Osteoblast (primary cell): ENCODE results near the gene CBLIF. TPM values are rescaled to one million over a fixed set of nuclear protein-coding genes. Genes with fewer than 3 reads are reported as not detected.
A peak's percentile ranks its signal among the peaks of the same experiment; 100 is the strongest.

ENCODE experiments used
- DNase-seq: peaks from one replicate; pipeline ENCODE4 v3.0.0; 2011; ENCODE audit warnings: low spot score, mixed read lengths; ENCODE audit not compliant: insufficient read length; ENCODE audit errors: missing footprints
- H2AFZ ChIP-seq: 2 replicates; pipeline ENCODE4 v1.6.0; 2011; ENCODE audit warnings: mild to moderate bottlenecking, low read length
- H3K27ac ChIP-seq: 2 replicates; pipeline ENCODE4 v1.5.1; 2011; ENCODE audit warnings: mild to moderate bottlenecking, low read depth, low read length, moderate library complexity
- H3K27me3 ChIP-seq: 2 replicates; pipeline ENCODE4 v1.6.0; 2012; ENCODE audit warnings: mild to moderate bottlenecking, control low read depth, inconsistent platforms, low read length, moderate library complexity; ENCODE audit not compliant: insufficient read depth
- H3K36me3 ChIP-seq: 2 replicates; pipeline ENCODE4 v1.5.1; 2011; ENCODE audit warnings: mild to moderate bottlenecking, low read length, control low read depth, moderate library complexity; ENCODE audit not compliant: insufficient read depth
- H3K4me1 ChIP-seq: 2 replicates; pipeline ENCODE4 v1.5.1; 2011; ENCODE audit warnings: mild to moderate bottlenecking, low read length, control low read depth, moderate library complexity; ENCODE audit not compliant: insufficient read depth
- H3K4me2 ChIP-seq: 2 replicates; pipeline ENCODE4 v1.6.0; 2011; ENCODE audit warnings: mild to moderate bottlenecking, low read length; ENCODE audit not compliant: insufficient read depth
- H3K4me3 ChIP-seq: fragments of 200-600 bp; sonication (generic); 3 replicates; pipeline ENCODE4 v1.5.1; 2012; ENCODE audit warnings: mild to moderate bottlenecking, low read length, inconsistent platforms; ENCODE audit not compliant: insufficient read depth
- H3K79me2 ChIP-seq: 2 replicates; pipeline ENCODE4 v1.6.0; 2012; ENCODE audit warnings: mild to moderate bottlenecking, low read length, control low read depth, inconsistent platforms; ENCODE audit not compliant: insufficient read depth
- H3K9me3 ChIP-seq: 2 replicates; pipeline ENCODE4 v1.5.1; 2011; ENCODE audit warnings: low read depth, low read length, control low read depth
- H4K20me1 ChIP-seq: 2 replicates; pipeline ENCODE4 v1.6.0; 2012; ENCODE audit warnings: mild to moderate bottlenecking, low read length, control low read depth; ENCODE audit not compliant: insufficient read depth
- total RNA-seq: library from RNA; depleted of rRNA; stranded (reverse); fragments of >200 nt; gene quantifications from 2 replicates; pipeline ENCODE4 v1.2.3, GENCODE V29; 2012
- TF ChIP-seq, protein P1 (sequence below): IDR thresholded peaks from 2 replicates; pipeline ENCODE4 v1.5.1; 2011; ENCODE audit warnings: mild to moderate bottlenecking, low read depth, low read length, moderate library complexity; ENCODE audit errors: extremely low read depth

CBLIF gene
- total RNA-seq, 1 donor, result not detected

DNA sequence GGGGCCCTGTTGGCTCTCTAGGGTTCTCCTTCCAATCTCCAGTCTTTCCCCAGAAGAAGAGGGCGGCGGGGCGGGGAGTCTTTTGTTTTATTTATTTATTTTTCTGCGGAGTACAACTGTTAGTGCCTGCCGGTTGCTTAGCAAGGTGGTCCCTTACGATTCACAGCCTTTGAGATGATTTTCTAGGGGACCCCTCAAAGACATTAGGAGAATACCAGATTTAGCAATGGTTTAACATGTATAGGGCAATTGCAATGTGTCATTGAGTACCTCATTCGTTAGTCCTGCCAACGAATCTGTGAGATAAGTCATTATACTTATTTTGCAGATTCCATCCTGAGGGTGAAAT lies 34.4 kb downstream of the CBLIF start:
- DNase-seq, result no peak
- Histone ChIP-seq H3K36me3 (peaks cover 20% of the 10 kb centered on the region), H3K27ac (peak overlapping the region; percentile 77), H3K4me3 (peak overlapping the region; percentile 99), H4K20me1 (no peaks in the 10 kb centered on the region), H3K79me2 (peaks cover 12% of the 10 kb centered on the region), H3K4me1 (peaks cover 9% of the 10 kb centered on the region), H2AFZ (peak overlapping the region; percentile 91), H3K9me3 (no peaks in the 10 kb centered on the region), H3K27me3 (no peaks in the 10 kb centered on the region), H3K4me2 (peak overlapping the region; percentile 84)
- TF ChIP-seq, protein P1, sequence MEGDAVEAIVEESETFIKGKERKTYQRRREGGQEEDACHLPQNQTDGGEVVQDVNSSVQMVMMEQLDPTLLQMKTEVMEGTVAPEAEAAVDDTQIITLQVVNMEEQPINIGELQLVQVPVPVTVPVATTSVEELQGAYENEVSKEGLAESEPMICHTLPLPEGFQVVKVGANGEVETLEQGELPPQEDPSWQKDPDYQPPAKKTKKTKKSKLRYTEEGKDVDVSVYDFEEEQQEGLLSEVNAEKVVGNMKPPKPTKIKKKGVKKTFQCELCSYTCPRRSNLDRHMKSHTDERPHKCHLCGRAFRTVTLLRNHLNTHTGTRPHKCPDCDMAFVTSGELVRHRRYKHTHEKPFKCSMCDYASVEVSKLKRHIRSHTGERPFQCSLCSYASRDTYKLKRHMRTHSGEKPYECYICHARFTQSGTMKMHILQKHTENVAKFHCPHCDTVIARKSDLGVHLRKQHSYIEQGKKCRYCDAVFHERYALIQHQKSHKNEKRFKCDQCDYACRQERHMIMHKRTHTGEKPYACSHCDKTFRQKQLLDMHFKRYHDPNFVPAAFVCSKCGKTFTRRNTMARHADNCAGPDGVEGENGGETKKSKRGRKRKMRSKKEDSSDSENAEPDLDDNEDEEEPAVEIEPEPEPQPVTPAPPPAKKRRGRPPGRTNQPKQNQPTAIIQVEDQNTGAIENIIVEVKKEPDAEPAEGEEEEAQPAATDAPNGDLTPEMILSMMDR, result no peak

DNA sequence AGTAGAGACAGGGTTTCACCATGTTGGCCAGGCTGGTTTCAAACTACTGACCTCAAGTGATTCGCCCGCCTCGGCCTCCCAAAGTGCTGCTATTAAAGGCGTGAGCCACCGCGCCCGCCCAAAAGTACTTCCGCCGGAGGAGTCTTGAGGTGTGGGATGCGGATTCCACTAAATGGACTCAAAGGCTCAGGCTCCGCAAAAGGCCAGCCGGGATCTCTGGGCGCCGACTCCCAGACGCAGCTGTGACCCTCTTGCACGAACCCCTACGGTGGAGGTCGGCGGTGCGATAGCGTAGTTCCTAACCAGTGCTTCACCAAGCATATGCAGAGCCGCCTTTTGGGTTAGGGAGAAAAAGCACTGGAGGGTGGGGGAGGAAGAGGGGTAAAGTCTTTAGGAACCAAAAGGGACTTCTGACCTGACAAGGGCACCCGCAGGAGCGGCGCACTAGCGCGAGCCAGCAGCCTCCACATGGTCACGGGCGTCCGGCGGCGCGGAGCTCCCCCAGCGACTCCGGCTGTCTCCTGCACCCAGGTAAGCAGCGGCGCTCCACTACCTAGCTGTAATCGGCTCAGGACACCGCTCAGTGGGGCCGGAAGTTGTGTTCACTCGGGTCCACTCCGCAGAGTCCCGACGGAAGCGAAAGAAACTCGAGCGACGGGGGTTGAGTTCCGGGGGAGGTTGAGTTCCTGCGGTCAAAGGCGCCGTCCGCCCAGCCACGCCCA lies 34.9 kb downstream of the CBLIF start, which contains the start of gene MRPL16:
Gene MRPL16 (minus strand): TSS at position 590 of the 722 bp plus-strand sequence. CDS start 120 bp downstream, at position 470.
- Histone ChIP-seq H3K27me3 (no peaks in the 10 kb centered on the region), H3K4me1 (peaks cover 9% of the 10 kb centered on the region), H3K79me2 (peaks cover 12% of the 10 kb centered on the region), H3K27ac (peak within 1 kb of the TSS; percentile 77), H3K4me3 (peak within 1 kb of the TSS; percentile 99), H2AFZ (peak within 1 kb of the TSS; percentile 91), H4K20me1 (no peaks in the 10 kb centered on the region), H3K9me3 (no peaks in the 10 kb centered on the region), H3K4me2 (peak within 1 kb of the TSS; percentile 84), H3K36me3 (peaks cover 25% of the 10 kb centered on the region)
- TF ChIP-seq, protein P1, result no peak
- DNase-seq, result peak; percentile 92

DNA sequence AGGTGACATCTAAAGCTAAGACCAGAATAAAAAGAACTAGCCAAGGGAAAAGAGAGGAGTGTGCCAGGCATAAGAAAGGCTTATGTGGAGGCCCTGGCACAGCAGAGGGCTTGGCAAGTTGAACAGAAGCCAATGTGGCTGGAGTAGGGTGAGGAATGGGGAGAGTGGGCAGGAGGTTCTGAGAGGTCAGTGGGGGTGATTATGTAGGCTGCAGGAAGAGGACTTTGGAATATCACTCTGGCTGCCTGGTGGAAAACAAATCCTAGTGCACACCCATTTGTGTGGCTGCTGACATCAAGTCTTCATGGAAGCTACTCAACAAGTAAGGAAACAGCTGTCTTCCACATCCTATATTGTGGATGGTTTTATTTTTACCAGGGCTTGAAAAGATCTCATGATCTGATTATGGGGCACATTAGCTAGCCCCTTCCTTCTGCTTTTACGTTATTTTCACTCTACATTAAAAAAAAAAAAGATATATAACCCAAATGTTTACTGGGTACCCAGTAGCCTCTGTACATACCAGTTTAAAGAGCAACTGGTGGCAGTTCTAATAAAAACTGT lies 38.2 kb downstream of the CBLIF start:
- H3K36me3 ChIP-seq, result peaks cover 39% of the 10 kb centered on the region

DNA sequence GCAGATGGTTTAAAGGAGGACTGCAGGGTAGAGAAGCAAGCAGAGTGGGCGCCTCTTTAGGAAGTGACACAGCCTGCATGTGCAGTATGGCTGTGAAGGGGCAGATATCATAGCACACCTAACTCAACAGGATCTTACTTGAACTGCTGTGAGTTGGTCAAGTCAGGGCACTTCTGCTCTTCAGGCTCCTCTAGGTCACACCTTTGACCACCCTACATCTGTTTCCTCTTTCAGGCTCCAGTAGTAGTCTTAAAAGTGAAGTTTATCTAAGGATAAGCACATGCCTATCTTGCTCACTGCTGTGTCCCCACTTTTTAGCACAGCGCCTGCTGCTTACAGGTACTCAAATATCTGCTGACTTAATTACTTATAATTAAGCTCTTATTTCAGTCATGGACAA lies 41.2 kb downstream of the CBLIF start:
- Histone ChIP-seq H4K20me1 (no peaks in the 10 kb centered on the region), H3K27ac (no peak overlapping the region), H3K4me2 (no peak overlapping the region), H3K79me2 (no peaks in the 10 kb centered on the region), H3K4me1 (peaks cover 6% of the 10 kb centered on the region), H2AFZ (no peak overlapping the region), H3K36me3 (peaks cover 39% of the 10 kb centered on the region), H3K4me3 (no peak overlapping the region), H3K27me3 (no peaks in the 10 kb centered on the region), H3K9me3 (no peaks in the 10 kb centered on the region)
- TF ChIP-seq, protein P1, result no peak
- no peak for DNase-seq

More for the DNA sequence above, 38.2 kb downstream of the CBLIF start:
- no peaks in the 10 kb centered on the region for H3K9me3 ChIP-seq
- H3K4me3 ChIP-seq, result no peak overlapping the region
- peaks cover 12% of the 10 kb centered on the region for H3K79me2 ChIP-seq
- H3K4me2 ChIP-seq, result no peak overlapping the region
- H3K27ac ChIP-seq, result no peak overlapping the region
- TF ChIP-seq, protein P1, result no peak
- H3K27me3 ChIP-seq, result no peaks in the 10 kb centered on the region
- no peak overlapping the region for H2AFZ ChIP-seq
- DNase-seq, result no peak
- H4K20me1 ChIP-seq, result no peaks in the 10 kb centered on the region
- peaks cover 11% of the 10 kb centered on the region for H3K4me1 ChIP-seq
